Measurements from ENCODE around the gene MBOAT1. TPM values are rescaled to one million over a fixed set of nuclear protein-coding genes. Genes with fewer than 3 reads are reported as not detected.

MBOAT1 gene
- polyA plus RNA-seq, 1 of the 3 experiments (the other 2 are of a cell fraction): 3.0 TPM

GRCh38 chr6:20169119-20169557 lies 43.1 kb downstream of the MBOAT1 start:
- H3K4me1 ChIP-seq (ENCODE audit: control insufficient read depth in 1 of 2, insufficient read depth in 2 of 2, low read depth in 1 of 2, low read length in 1 of 2): no peaks in the 10 kb centered on the region

More at GRCh38 chr6:20169119-20169557, 43.1 kb downstream of the MBOAT1 start:
- Histone ChIP-seq H3K79me2 (ENCODE audit: insufficient read depth) (no peaks in the 10 kb centered on the region), H3K27ac (ENCODE audit: low read depth in 2 of 2, low read length in 1 of 2) (no peak overlapping the region), H3K27me3 (ENCODE audit: insufficient read depth) (no peaks in the 10 kb centered on the region), H3K9me2 (no peaks in the 10 kb centered on the region), H3K9ac (no peak overlapping the region), H3K9me3 (no peaks in the 10 kb centered on the region), H2AFZ (ENCODE audit: low read depth) (no peak overlapping the region), H3K36me3 (replicated peaks in 1 of 2; ENCODE audit: control insufficient read depth in 1 of 2, insufficient read depth in 2 of 2, low read length in 1 of 2) (no peaks in the 10 kb centered on the region), H4K20me1 (ENCODE audit: insufficient read depth) (no peaks in the 10 kb centered on the region), H3F3A (replicated peaks; ENCODE audit: insufficient read depth) (no peaks in the 10 kb centered on the region), H3K4me3 (ENCODE audit: low read depth in 2 of 2, low read length in 1 of 2) (no peak overlapping the region), H3K4me2 (no peak overlapping the region)
- CTCF ChIA-PET: no interaction called here
- WGBS (ENCODE audit: low lambda C conversion rate): 100% methylated on average over 2 of the region's 2 CpGs
- DNase-seq: no peak
- POLR2A ChIA-PET: no interaction called here
- TF ChIP-seq IRF3 (IDR thresholded peaks at IDR 0.05; ENCODE audit: low read depth, low read length): no peak
- TF ChIP-seq RCOR1 (IDR thresholded peaks at IDR 0.05; ENCODE audit: low read length): no peak
- TF ChIP-seq RXRA (IDR thresholded peaks at IDR 0.05; ENCODE audit: borderline replicate concordance, low read depth): no peak
- TF ChIP-seq CTCF (IDR thresholded peaks at IDR 0.05): no peak
- no peak for TF ChIP-seq USF2 (IDR thresholded peaks at IDR 0.05; ENCODE audit: borderline replicate concordance, low read depth, low read length)
- TF ChIP-seq JUND (IDR thresholded peaks at IDR 0.05): no peak
- no peak for TF ChIP-seq MXI1 (IDR thresholded peaks at IDR 0.05; ENCODE audit: low read depth, low read length)
- TF ChIP-seq ZBTB33 (IDR thresholded peaks at IDR 0.05; ENCODE audit: borderline replicate concordance, low read depth): no peak
- no peak for TF ChIP-seq RFX5 (IDR thresholded peaks at IDR 0.05; ENCODE audit: low read length)
- TF ChIP-seq TCF12 (IDR thresholded peaks at IDR 0.05): no peak
- TF ChIP-seq FOXJ3 (CRISPR knock-in tag; IDR thresholded peaks at IDR 0.05): no peak
- no peak for TF ChIP-seq NRF1 (IDR thresholded peaks at IDR 0.05; ENCODE audit: low read depth, low read length)
- no peak for TF ChIP-seq MEF2A (IDR thresholded peaks at IDR 0.05; ENCODE audit: borderline replicate concordance, low read depth)
- no peak for TF ChIP-seq FOSL2 (IDR thresholded peaks at IDR 0.05; ENCODE audit: borderline replicate concordance, low read depth)

Data from SK-N-SH (cell line).